Vagina (tissue), 2 donors: ENCODE results near the gene CYP4F22.
"Not testable (repeated sequence)": the region's sequence is repeated elsewhere in the genome, so short reads cannot be mapped to it uniquely, and the experiment has no call there.

Source experiments
- POLR2A ChIP-seq, 2 donors: fragments of 450-650 bp; IDR thresholded peaks; one replicate each; pipeline ENCODE4 v1.6.1; 2017; ENCODE audit warnings: antibody characterized with exemption in 2 of 2, mild to moderate bottlenecking in 2 of 2, moderate library complexity in 2 of 2
- POLR2AphosphoS5 ChIP-seq, 2 donors: sonication (generic); formaldehyde crosslinking; IDR thresholded peaks; one replicate each; pipeline ENCODE4 v1.9.0; 2017; ENCODE audit warnings: antibody characterized with exemption in 2 of 2, mild to moderate bottlenecking in 2 of 2, low read depth in 1 of 2; ENCODE audit not compliant: insufficient read depth in 1 of 2
- TF ChIP-seq, protein P1 (sequence below), 3 experiments: fragments of 450-650 bp in 2 of 3; fragments of 200-600 bp in 1 of 3; sonication (generic) in 1 of 3; IDR thresholded peaks; one replicate each; pipeline ENCODE4 v1.5.1; 2017 to 2019; ENCODE audit warnings: antibody characterized with exemption in 3 of 3, mild to moderate bottlenecking in 2 of 3, moderate library complexity in 2 of 3

DNA sequence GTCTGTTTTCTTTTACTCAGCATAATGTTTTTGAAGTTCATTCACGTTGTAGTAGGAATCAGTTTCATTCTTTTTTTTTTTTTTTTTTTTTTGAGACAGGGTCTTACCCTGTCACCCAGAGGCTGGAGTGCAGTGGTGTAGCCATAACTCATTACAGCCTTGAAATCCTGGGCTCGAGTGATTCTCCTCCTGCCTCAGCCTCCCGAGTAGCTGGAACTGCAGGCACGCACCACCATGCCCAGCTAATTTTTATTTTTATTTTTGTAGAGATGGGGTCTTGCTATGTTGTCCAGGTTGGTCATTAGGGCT, 25.2 kb downstream of the CYP4F22 start:
- TF ChIP-seq, protein P1, sequence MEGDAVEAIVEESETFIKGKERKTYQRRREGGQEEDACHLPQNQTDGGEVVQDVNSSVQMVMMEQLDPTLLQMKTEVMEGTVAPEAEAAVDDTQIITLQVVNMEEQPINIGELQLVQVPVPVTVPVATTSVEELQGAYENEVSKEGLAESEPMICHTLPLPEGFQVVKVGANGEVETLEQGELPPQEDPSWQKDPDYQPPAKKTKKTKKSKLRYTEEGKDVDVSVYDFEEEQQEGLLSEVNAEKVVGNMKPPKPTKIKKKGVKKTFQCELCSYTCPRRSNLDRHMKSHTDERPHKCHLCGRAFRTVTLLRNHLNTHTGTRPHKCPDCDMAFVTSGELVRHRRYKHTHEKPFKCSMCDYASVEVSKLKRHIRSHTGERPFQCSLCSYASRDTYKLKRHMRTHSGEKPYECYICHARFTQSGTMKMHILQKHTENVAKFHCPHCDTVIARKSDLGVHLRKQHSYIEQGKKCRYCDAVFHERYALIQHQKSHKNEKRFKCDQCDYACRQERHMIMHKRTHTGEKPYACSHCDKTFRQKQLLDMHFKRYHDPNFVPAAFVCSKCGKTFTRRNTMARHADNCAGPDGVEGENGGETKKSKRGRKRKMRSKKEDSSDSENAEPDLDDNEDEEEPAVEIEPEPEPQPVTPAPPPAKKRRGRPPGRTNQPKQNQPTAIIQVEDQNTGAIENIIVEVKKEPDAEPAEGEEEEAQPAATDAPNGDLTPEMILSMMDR (IDR thresholded peaks at IDR 0.05) = not testable (repeated sequence)
- not testable (repeated sequence) for TF ChIP-seq POLR2AphosphoS5 (IDR thresholded peaks at IDR 0.05; ENCODE audit: insufficient read depth in 1 of 2, low read depth in 1 of 2); POLR2A (IDR thresholded peaks at IDR 0.05)
